Tibial nerve (tissue), 4 donors: ENCODE results near the gene P2RY14. TPM values are rescaled to one million over a fixed set of nuclear protein-coding genes. Genes with fewer than 3 reads are reported as not detected.

Experiments used
- DNase-seq, 2 donors: peaks; one replicate each; pipeline ENCODE4 v3.0.0-alpha.2; 2019; ENCODE audit warnings: low spot score in 2 of 2
- H3K27ac ChIP-seq, 4 donors: fragments of 200-600 bp; sonication (generic) in 3 of 4; one replicate each; pipeline ENCODE4 v1.5.1; 2017 to 2019; ENCODE audit warnings: mild to moderate bottlenecking in 1 of 4
- H3K27me3 ChIP-seq, 2 donors: fragments of 200-600 bp; sonication (generic) in 1 of 2; one replicate each; pipeline versions ENCODE4 v1.5.1 to v1.6.0; 2017 to 2019
- H3K36me3 ChIP-seq, 3 donors: fragments of 200-600 bp; sonication (generic); one replicate each; pipeline ENCODE4 v1.5.1; 2018 to 2019
- H3K4me1 ChIP-seq, 4 donors: fragments of 200-600 bp; sonication (generic) in 3 of 4; one replicate each; pipeline ENCODE4 v1.5.1; 2017 to 2019
- H3K4me3 ChIP-seq, 4 donors: fragments of 200-600 bp; sonication (generic) in 3 of 4; one replicate each; pipeline ENCODE4 v1.5.1; 2017 to 2019; ENCODE audit warnings: mild to moderate bottlenecking in 1 of 4, moderate library complexity in 1 of 4
- H3K9me3 ChIP-seq, 4 donors: fragments of 200-600 bp; sonication (generic) in 3 of 4; one replicate each; pipeline ENCODE4 v1.5.1; 2017 to 2019
- CTCF ChIP-seq, 5 experiments: fragments of 200-600 bp in 3 of 5; fragments of 450-650 bp in 2 of 5; sonication (generic) in 3 of 5; IDR thresholded peaks; one replicate each; pipeline ENCODE4 v1.5.1; 2016 to 2019; ENCODE audit warnings: antibody characterized with exemption in 5 of 5, mild to moderate bottlenecking in 3 of 5, moderate library complexity in 2 of 5
- EP300 ChIP-seq, 2 donors: sonication (generic); formaldehyde crosslinking; IDR thresholded peaks; one replicate each; pipeline ENCODE4 v1.6.1; 2017; ENCODE audit warnings: antibody characterized with exemption in 2 of 2, mild to moderate bottlenecking in 1 of 2
- POLR2A ChIP-seq, 2 donors: fragments of 450-650 bp; IDR thresholded peaks; one replicate each; pipeline ENCODE4 v1.6.1; 2017; ENCODE audit warnings: antibody characterized with exemption in 2 of 2, mild to moderate bottlenecking in 2 of 2, moderate library complexity in 2 of 2
- WGBS, 2 donors: methylation state at CpG; one replicate each; pipeline ENCODE4 v1.1.5; 2018; 5-methylcytosine and 5-hydroxymethylcytosine counted together
- total RNA-seq, 4 donors: library from RNA; depleted of rRNA; stranded (reverse); fragments of >200 nt; gene quantifications; one replicate each; pipeline ENCODE4 v1.1.0, GENCODE V29; 2016

The P2RY14 gene
- total RNA-seq, 4 donors from 2014 or later: 4.2 to 9.4 (median 6.3) TPM

- Histone ChIP-seq H3K36me3 (peaks cover 0 to 2% (median 0%) of the 10 kb centered on the region in 3 donors), H3K27me3 (no peaks in the 10 kb centered on the region), H3K4me1 (peaks cover 0 to 3% (median 0%) of the 10 kb centered on the region in 4 donors), H3K4me3 (no peak overlapping the region), H3K9me3 (no peaks in the 10 kb centered on the region), H3K27ac (no peak overlapping the region)
- TF ChIP-seq POLR2A (IDR thresholded peaks at IDR 0.05) (no peak), CTCF (IDR thresholded peaks at IDR 0.05) (no peak), EP300 (IDR thresholded peaks at IDR 0.05) (no peak)
- no peak for DNase-seq
- WGBS, 2 donors: 86 to 88% methylated on average over 3 of the region's 3 CpGs
Observed at GRCh38 chr3:151216641-151217607, 61.4 kb downstream of the P2RY14 start.

GRCh38 chr3:151214459-151214858, 63.9 kb downstream of the P2RY14 start:
- Histone ChIP-seq H3K4me1 (peaks cover 0 to 7% (median 0%) of the 10 kb centered on the region in 4 donors), H3K27ac (no peak overlapping the region), H3K27me3 (no peaks in the 10 kb centered on the region), H3K4me3 (no peak overlapping the region), H3K9me3 (no peaks in the 10 kb centered on the region), H3K36me3 (no peaks in the 10 kb centered on the region)
- DNase-seq: no peak
- no peak for TF ChIP-seq CTCF (IDR thresholded peaks at IDR 0.05)
- no peak for TF ChIP-seq POLR2A (IDR thresholded peaks at IDR 0.05)
- no peak for TF ChIP-seq EP300 (IDR thresholded peaks at IDR 0.05)
- 80 to 83% methylated on average over 1 of the region's 1 CpG for WGBS, 2 donors

- no peak for DNase-seq
- Histone ChIP-seq H3K36me3 (no peaks in the 10 kb centered on the region), H3K4me1 (peaks cover 0 to 7% (median 0%) of the 10 kb centered on the region in 4 donors), H3K27me3 (no peaks in the 10 kb centered on the region), H3K9me3 (no peaks in the 10 kb centered on the region), H3K27ac (no peak overlapping the region), H3K4me3 (no peak overlapping the region)
- WGBS, 2 donors: 90 to 93% methylated on average over 5 of the region's 5 CpGs
- no peak for TF ChIP-seq CTCF (IDR thresholded peaks at IDR 0.05)
- TF ChIP-seq EP300 (IDR thresholded peaks at IDR 0.05): no peak
- no peak for TF ChIP-seq POLR2A (IDR thresholded peaks at IDR 0.05)
Observed at GRCh38 chr3:151213881-151214280, 64.5 kb downstream of the P2RY14 start.

- no peak for TF ChIP-seq CTCF (IDR thresholded peaks at IDR 0.05)
- TF ChIP-seq POLR2A (IDR thresholded peaks at IDR 0.05): no peak
- no peak for TF ChIP-seq EP300 (IDR thresholded peaks at IDR 0.05)
- H3K27ac ChIP-seq: no peak overlapping the region
- H3K36me3 ChIP-seq: no peaks in the 10 kb centered on the region
Observed at GRCh38 chr3:151213151-151213550, 65.2 kb downstream of the P2RY14 start.

More at GRCh38 chr3:151213151-151213550, 65.2 kb downstream of the P2RY14 start:
- Histone ChIP-seq H3K27me3 (no peaks in the 10 kb centered on the region), H3K9me3 (no peaks in the 10 kb centered on the region), H3K4me1 (peaks cover 0 to 7% (median 0%) of the 10 kb centered on the region in 4 donors), H3K4me3 (no peak overlapping the region)
- no peak for DNase-seq
- WGBS, 2 donors: 66 to 74% methylated on average over 4 of the region's 4 CpGs
